ENCODE data around the gene EMSY. TPM values are rescaled to one million over a fixed set of nuclear protein-coding genes. Genes with fewer than 3 reads are reported as not detected.

The EMSY gene
- total and polyA plus RNA-seq, 2 donors (not counting 3 experiments of a cell fraction or from before 2014, with no cell fraction given), result 18.3 to 25.7 TPM

DNA sequence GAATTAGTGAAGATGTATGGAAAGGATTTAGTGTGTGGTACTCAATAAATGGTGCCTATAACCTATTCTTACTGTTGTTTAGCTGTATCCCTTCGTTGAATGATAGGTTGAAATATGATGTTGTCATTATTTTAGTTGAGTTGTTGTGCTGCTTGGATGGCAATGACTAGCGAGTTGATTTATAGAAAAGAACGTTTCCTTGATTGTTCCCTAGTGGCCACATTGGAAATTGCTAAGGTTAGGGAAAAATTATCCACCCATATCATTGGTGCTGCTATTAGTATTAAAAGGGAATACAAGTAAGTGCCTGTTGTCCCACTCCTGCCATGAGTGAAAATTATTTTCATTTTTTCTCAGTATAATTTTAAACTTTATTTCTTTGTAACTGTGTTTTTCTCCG lies 14.5 kb downstream of the EMSY start:
- Histone ChIP-seq H3K9me3 (replicated peaks; ENCODE audit: control insufficient read depth, insufficient read depth, low read length) (no peaks in the 10 kb centered on the region), H3K79me2 (ENCODE audit: control insufficient read depth, insufficient read depth, low read length) (no peaks in the 10 kb centered on the region), H3K4me1 (ENCODE audit: control insufficient read depth, extremely low read depth, insufficient read depth, low read length) (no peaks in the 10 kb centered on the region), H3K4me2 (ENCODE audit: insufficient read depth, low read length) (no peak overlapping the region), H3K27me3 (ENCODE audit: control insufficient read depth in 2 of 2, insufficient read depth in 2 of 2, low read length in 2 of 2) (no peaks in the 10 kb centered on the region), H3K27ac (ENCODE audit: insufficient read depth, low read depth, low read length) (no peak overlapping the region), H2AFZ (ENCODE audit: low read depth, low read length) (no peak overlapping the region), H3K36me3 (ENCODE audit: control insufficient read depth in 2 of 2, extremely low read depth in 1 of 2, insufficient read depth in 2 of 2, low read length in 2 of 2) (peaks cover 3 to 10% of the 10 kb centered on the region in 2 experiments), H3K4me3 (replicated peaks in 1 of 3; ENCODE audit: insufficient read depth in 1 of 3, low read depth in 1 of 3, low read length in 3 of 3) (no peak overlapping the region), H3K9ac (replicated peaks; ENCODE audit: extremely low read depth, insufficient read depth, low read length) (no peak overlapping the region), H4K20me1 (replicated peaks; ENCODE audit: control insufficient read depth, extremely low read depth, insufficient read depth, low read length) (peaks cover 2% of the 10 kb centered on the region), H3K9me1 (replicated peaks; ENCODE audit: control insufficient read depth, extremely low read depth, insufficient read depth, low read length) (no peaks in the 10 kb centered on the region)
- dilution Hi-C loops (cut with MboI; ENCODE audit: extremely low pct_ligation_motif_present, low sequenced_read_pairs) (no loop called here), intact Hi-C loops (cut with micrococcal nuclease) (no loop called here)
- CTCF ChIA-PET, result interaction anchor here (1.0 to 1.6 kb wide), 2 partner anchors 18 to 25 kb away, joined by 3 to 4 read pairs; no protein-coding TSS in a partner anchor
- DNase-seq (ENCODE audit: low read depth, low spot score) (peak; percentile 14), FAIRE-seq (peak; percentile 42)
- TF ChIP-seq GATA2 (IDR thresholded peaks at IDR 0.05; ENCODE audit: insufficient read depth, insufficient read length, low read depth, low read length), result no peak
- TF ChIP-seq, protein P1, sequence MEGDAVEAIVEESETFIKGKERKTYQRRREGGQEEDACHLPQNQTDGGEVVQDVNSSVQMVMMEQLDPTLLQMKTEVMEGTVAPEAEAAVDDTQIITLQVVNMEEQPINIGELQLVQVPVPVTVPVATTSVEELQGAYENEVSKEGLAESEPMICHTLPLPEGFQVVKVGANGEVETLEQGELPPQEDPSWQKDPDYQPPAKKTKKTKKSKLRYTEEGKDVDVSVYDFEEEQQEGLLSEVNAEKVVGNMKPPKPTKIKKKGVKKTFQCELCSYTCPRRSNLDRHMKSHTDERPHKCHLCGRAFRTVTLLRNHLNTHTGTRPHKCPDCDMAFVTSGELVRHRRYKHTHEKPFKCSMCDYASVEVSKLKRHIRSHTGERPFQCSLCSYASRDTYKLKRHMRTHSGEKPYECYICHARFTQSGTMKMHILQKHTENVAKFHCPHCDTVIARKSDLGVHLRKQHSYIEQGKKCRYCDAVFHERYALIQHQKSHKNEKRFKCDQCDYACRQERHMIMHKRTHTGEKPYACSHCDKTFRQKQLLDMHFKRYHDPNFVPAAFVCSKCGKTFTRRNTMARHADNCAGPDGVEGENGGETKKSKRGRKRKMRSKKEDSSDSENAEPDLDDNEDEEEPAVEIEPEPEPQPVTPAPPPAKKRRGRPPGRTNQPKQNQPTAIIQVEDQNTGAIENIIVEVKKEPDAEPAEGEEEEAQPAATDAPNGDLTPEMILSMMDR (IDR thresholded peaks at IDR 0.05; ENCODE audit: extremely low read depth in 1 of 2, insufficient read depth in 1 of 2, low read depth in 1 of 2, low read length in 2 of 2), result peak; percentile 15 to 26
- TF ChIP-seq FOS (IDR thresholded peaks at IDR 0.05; ENCODE audit: borderline replicate concordance, insufficient read depth, low read length), result no peak
- no peak for TF ChIP-seq EZH2 (IDR thresholded peaks at IDR 0.05; ENCODE audit: borderline replicate concordance, low read depth, low read length, severe bottlenecking)
- POLR2A ChIA-PET, result no interaction called here
- BruUV-seq (replicated peaks), result no TSS peak

DNA sequence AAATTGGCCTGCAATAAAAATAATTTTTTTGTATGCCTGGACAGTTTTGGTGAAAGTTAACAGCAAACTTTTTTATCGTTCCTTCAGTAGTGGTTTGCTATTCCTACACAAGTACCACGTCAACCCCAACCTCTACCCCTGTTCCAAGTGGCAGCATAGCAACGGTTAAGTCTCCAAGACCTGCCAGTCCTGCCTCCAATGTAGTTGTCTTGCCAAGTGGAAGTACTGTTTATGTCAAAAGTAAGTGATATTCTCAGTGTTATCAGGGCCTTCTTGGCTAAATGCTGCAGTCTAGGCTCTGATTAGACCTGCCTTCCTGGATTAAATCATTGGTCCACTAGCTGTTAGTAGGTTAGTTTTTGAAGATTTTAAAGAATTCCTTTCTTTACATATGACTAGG lies 15.0 kb downstream of the EMSY start:
- ChIA-PET POLR2A (no interaction called here), CTCF (interaction anchor here (1.0 to 1.6 kb wide), 2 partner anchors 18 to 25 kb away, joined by 3 to 4 read pairs; no protein-coding TSS in a partner anchor)
- H3K79me2 ChIP-seq (ENCODE audit: control insufficient read depth, insufficient read depth, low read length), result no peaks in the 10 kb centered on the region
- TF ChIP-seq, protein P1 (IDR thresholded peaks at IDR 0.05; ENCODE audit: extremely low read depth in 1 of 2, insufficient read depth in 1 of 2, low read depth in 1 of 2, low read length in 2 of 2), result no peak
- TF ChIP-seq, protein P2, sequence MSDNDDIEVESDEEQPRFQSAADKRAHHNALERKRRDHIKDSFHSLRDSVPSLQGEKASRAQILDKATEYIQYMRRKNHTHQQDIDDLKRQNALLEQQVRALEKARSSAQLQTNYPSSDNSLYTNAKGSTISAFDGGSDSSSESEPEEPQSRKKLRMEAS (IDR thresholded peaks at IDR 0.05; ENCODE audit: insufficient read depth, insufficient read length), result no peak
- TF ChIP-seq POLR2AphosphoS5 (IDR thresholded peaks at IDR 0.05; ENCODE audit: insufficient read depth, low read depth, low read length) (no peak), GATA2 (IDR thresholded peaks at IDR 0.05; ENCODE audit: insufficient read depth, insufficient read length, low read depth, low read length) (no peak), EZH2 (IDR thresholded peaks at IDR 0.05; ENCODE audit: borderline replicate concordance, low read depth, low read length, severe bottlenecking) (no peak), FOS (IDR thresholded peaks at IDR 0.05; ENCODE audit: borderline replicate concordance, insufficient read depth, low read length) (no peak), MYC (IDR thresholded peaks at IDR 0.05; ENCODE audit: low read depth, low read length) (no peak), JUN (IDR thresholded peaks at IDR 0.05; ENCODE audit: borderline replicate concordance, insufficient read depth, insufficient read length, low read depth) (no peak), POLR2A (IDR thresholded peaks at IDR 0.05; ENCODE audit: low read depth, low read length) (no peak)
- intact Hi-C loops (cut with micrococcal nuclease) (no loop called here), dilution Hi-C loops (cut with MboI; ENCODE audit: extremely low pct_ligation_motif_present, low sequenced_read_pairs) (no loop called here)
- no TSS peak for BruUV-seq (replicated peaks)
- H3K9me3 ChIP-seq (replicated peaks; ENCODE audit: control insufficient read depth, insufficient read depth, low read length), result no peaks in the 10 kb centered on the region
- H4K20me1 ChIP-seq (replicated peaks; ENCODE audit: control insufficient read depth, extremely low read depth, insufficient read depth, low read length), result peaks cover 2% of the 10 kb centered on the region
- H3K4me1 ChIP-seq (ENCODE audit: control insufficient read depth, extremely low read depth, insufficient read depth, low read length), result no peaks in the 10 kb centered on the region
- no peak for FAIRE-seq
- no peaks in the 10 kb centered on the region for H3K9me1 ChIP-seq (replicated peaks; ENCODE audit: control insufficient read depth, extremely low read depth, insufficient read depth, low read length)
- H2AFZ ChIP-seq (ENCODE audit: low read depth, low read length), result no peak overlapping the region
- H3K27ac ChIP-seq (ENCODE audit: insufficient read depth, low read depth, low read length), result no peak overlapping the region
- no peak overlapping the region for H3K4me3 ChIP-seq (replicated peaks in 1 of 3; ENCODE audit: insufficient read depth in 1 of 3, low read depth in 1 of 3, low read length in 3 of 3)
- no peak for DNase-seq (ENCODE audit: low read depth, low spot score)
- peaks cover 3 to 10% of the 10 kb centered on the region in 2 experiments for H3K36me3 ChIP-seq (ENCODE audit: control insufficient read depth in 2 of 2, extremely low read depth in 1 of 2, insufficient read depth in 2 of 2, low read length in 2 of 2)
- no peak overlapping the region for H3K4me2 ChIP-seq (ENCODE audit: insufficient read depth, low read length)
- no peak overlapping the region for H3K9ac ChIP-seq (replicated peaks; ENCODE audit: extremely low read depth, insufficient read depth, low read length)
- H3K27me3 ChIP-seq (ENCODE audit: control insufficient read depth in 2 of 2, insufficient read depth in 2 of 2, low read length in 2 of 2), result no peaks in the 10 kb centered on the region

Data from endothelial cell of umbilical vein (primary cell).